Iris pigment epithelial cell (primary cell): ENCODE measurements around the gene EMD.

Experiments used
- DNase-seq: peaks from one replicate; pipeline ENCODE4 v3.0.0-alpha.2; 2011; ENCODE audit warnings: low read depth

EMD gene

GRCh38 chrX:154419189-154419588, 40.1 kb downstream of the EMD start:
- DNase-seq = no peak

- DNase-seq = no peak
These were observed 40.8 kb downstream of the EMD start for GRCh38 chrX:154419688-154420401.

DNA sequence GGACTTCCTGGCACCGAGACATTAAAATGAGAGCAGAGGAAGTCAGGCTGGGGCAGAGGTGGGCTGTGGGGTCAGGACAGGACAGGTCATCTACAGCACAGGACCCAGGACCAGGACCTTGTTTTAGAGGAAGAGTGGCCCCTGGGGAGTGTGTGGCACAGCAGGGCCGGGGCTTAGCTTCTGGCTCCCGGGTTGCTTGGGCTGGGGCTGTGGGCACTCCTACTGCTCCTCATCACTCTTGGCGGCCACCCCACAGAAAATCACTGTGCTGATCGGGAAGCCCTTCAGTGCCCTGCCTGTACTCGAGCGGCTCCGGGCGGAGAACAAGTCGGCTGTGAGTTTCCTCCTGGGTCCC, 41.3 kb downstream of the EMD start:
- no peak for DNase-seq

DNA sequence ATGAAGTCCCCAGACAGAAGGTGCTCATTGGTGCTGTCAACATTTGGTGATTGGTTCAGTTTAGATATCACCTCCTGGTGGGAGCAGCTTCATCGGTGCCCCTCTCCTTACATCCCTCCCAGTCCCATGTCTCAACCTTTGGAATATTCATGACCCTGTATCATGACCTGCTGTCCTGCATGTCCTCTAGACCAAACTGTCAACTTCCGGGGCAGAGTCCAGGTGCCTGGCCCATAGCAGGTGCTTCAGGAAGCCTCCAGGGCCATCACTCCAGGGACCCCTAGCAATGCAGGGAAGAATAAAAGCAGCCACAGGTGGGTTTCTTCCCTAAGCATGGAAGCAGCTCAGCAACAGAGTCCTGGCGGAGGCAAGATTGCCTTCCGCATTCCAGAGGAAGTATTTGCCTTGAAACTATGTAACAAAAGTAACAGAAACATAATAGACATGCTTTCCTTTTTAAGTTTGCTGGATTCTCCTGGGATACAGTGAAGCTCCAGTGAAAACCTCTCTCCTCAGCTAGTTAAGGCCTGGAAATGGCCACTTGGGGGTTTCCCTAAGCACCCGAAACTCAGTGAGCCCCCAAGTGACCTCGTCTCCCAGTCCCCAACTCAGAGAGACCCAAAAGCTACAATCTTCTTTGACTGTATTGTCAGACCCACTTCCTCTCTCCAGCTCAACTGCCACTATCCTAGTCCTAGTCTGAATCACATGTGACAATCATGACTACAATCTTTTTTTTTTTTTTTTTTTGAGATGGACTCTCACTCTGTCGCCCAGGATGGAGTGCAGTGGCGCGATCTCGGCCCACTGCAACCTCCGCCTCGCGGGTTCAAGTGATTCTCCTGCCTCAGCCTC, 48.0 kb downstream of the EMD start:
- no peak for DNase-seq

GRCh38 chrX:154428176-154429171, 49.4 kb downstream of the EMD start, which contains the start of gene ATP6AP1:
Gene ATP6AP1, plus strand, starts transcription at chrX:154428677. Its CDS starts 16 bp downstream, at chrX:154428693.
- DNase-seq = peak; percentile 94

DNA sequence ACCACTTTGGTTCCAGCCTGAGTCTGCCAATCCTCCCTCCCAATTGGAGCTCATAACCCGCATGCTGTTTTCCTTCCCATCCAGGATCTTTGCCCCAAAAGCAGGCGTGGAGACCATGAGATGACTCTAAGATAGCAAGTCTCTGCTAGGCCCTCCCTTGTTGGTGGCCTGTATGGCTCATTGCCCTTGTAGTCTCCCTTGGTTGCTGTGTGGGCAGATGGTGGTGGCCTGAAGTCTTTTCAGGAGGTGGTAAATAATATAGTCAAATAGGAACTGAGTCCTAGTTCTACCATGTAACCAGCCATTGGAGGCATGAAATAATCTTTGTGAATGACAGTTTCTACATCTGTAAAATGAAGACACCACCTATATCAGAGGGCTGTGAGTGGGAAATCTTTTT, 50.6 kb downstream of the EMD start:
- DNase-seq = no peak

- no peak for DNase-seq
These were observed 51.4 kb downstream of the EMD start for GRCh38 chrX:154430479-154430878.

DNA sequence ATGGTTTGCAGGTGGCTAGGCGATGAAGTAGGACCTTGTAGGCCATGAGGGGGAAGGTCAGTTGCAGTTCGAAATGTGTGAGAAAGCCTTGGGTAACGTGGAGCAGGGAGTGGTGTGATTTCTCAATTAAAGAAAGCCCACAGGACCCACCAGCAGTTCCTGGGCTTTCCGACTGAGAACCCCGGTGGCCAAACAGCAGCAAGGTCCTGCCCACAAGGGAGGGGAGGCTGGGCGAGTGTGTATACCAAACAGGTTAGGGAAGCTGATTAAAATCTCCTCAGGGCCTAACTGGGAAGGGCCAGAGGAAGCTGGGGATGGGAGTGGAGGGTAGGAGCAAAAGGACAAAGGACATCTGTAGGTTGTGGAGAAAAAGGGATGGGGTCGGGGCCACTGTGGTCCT, 51.8 kb downstream of the EMD start:
- DNase-seq = no peak
